Measurements from ENCODE around the gene SLC30A5.

The SLC30A5 gene

DNA sequence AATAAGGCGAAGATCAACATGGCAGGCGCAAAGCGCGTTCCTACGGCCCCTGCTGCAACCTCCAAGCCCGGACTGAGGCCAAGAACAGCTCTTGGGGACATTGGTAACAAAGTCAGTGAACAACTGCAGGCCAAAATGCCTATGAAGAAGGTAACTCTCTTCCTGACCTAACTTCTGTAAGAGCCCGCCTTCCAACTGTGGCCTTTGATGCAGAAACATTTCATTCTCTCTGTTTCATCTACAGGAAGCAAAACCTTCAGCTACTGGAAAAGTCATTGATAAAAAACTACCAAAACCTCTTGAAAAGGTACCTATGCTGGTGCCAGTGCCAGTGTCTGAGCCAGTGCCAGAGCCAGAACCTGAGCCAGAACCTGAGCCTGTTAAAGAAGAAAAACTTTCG is 74.1 kb downstream of the SLC30A5 start:
- DNase-seq (ENCODE audit: low read depth), result no peak

DNA sequence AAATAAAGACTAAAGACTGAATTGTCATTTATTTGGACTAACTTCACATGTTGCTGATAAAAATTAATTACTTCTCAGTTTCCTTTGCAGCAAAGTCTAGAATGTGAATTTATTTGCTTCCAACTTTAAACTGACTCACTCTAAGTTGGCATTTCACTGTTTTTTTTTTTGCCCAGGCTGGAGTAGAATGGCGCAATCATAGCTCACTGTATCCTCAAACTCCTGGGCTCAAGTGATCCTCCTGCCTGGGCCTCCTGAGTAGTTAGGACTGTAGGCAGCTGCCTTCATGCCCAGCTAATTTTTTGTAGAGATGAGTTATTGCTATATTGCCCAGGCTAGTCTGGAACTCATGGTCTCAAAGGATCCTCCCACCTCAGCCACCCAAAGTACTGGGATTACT is 76.7 kb downstream of the SLC30A5 start:
- no peak for DNase-seq (ENCODE audit: low read depth)

DNA sequence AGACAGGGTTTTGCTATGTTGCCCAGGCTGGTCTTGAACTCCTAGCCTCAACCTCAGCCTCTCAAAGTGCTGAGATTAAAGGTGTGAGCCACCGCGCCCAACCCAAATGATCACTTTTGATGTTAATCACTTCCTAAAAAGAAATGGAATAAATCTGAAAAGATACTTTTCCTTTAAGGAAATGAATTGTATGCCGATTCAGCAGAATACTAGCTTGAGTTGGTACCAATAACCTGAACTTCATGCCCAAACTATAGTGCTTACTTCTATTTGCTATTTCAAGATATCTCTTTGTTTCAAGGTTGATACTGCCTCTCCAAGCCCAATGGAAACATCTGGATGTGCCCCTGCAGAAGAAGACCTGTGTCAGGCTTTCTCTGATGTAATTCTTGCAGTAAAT is 77.2 kb downstream of the SLC30A5 start:
- no peak for DNase-seq (ENCODE audit: low read depth)
